ENCODE results near the gene PACRG. TPM values are rescaled to one million over a fixed set of nuclear protein-coding genes. Genes with fewer than 3 reads are reported as not detected.

PACRG gene
- total RNA-seq, 2 donors from 2014 or later: 2.8 to 21.3 TPM

DNA sequence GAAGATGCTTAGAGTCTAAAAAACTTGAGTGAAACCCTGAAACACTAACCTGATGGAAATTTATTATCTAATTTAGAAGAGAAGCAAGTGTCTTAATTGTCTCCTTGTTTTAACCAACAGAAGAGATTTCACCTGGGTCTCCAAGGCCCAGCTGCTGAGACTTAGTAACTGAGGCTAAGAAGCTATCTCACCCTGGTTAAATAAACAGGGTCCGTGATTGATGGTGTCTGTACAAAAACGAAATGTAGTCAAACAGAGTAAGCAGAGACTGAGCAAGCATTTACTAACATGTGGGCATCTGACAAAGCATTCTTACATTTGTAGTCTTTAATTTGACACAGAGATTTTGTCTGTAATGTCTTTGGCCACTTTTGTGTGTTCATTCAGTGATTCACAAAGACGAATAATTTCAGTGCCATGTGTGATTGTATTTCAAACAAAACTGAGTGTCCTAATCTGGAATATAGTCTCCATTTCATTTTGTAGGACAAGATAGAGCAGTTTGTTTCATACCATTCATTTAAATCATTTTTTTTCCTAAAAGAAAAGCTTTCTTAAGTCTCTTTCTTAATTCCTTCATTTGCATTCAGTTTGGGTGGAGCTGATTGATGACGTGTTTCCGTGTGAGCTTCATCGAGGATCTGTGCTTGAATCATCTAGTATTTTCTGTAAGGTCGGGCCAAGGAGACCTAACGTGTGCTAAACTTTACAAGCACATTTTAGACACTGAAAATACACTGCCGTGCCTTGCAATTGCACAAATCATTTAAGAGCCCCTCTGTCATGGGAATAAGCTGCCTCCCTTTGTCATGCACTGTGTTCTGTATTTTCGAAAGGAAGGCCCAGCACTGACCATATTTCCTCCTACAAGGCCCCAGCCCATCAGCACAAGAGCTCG lies 516.2 kb downstream of the PACRG start:
- Histone ChIP-seq H3K36me3 (no peaks in the 10 kb centered on the region), H3K27ac (peak overlapping the region; percentile 46 to 74), H3K27me3 (no peaks in the 10 kb centered on the region), H3K4me3 (no peak overlapping the region), H3K4me1 (peaks cover 0 to 7% of the 10 kb centered on the region in 2 donors), H3K9me3 (no peaks in the 10 kb centered on the region)
- TF ChIP-seq, protein P1, sequence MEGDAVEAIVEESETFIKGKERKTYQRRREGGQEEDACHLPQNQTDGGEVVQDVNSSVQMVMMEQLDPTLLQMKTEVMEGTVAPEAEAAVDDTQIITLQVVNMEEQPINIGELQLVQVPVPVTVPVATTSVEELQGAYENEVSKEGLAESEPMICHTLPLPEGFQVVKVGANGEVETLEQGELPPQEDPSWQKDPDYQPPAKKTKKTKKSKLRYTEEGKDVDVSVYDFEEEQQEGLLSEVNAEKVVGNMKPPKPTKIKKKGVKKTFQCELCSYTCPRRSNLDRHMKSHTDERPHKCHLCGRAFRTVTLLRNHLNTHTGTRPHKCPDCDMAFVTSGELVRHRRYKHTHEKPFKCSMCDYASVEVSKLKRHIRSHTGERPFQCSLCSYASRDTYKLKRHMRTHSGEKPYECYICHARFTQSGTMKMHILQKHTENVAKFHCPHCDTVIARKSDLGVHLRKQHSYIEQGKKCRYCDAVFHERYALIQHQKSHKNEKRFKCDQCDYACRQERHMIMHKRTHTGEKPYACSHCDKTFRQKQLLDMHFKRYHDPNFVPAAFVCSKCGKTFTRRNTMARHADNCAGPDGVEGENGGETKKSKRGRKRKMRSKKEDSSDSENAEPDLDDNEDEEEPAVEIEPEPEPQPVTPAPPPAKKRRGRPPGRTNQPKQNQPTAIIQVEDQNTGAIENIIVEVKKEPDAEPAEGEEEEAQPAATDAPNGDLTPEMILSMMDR (IDR thresholded peaks at IDR 0.05): no peak
- no peak for DNase-seq (ENCODE audit: low spot score)

DNA sequence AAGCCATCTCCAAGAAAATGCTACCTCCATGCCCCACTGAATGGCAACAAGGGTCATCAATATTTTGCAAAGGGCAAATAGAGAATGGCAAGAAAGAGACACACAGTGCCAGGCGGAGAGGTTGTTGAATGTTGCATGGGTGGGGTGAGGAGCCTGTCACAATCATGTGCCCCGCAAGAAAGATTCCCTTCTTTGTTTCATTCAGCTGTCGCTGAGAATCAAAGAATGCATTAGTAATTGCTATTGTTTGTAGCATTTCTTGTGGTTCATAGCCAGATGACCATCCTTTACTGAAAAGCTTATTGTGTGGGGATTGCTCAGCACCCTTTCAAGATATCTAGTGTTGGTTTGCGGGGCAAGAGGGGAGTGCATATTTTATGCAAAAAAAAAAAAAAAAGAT lies 520.3 kb downstream of the PACRG start:
- DNase-seq (ENCODE audit: low spot score): no peak
- Histone ChIP-seq H3K27ac (no peak overlapping the region), H3K36me3 (no peaks in the 10 kb centered on the region), H3K27me3 (no peaks in the 10 kb centered on the region), H3K4me1 (peaks cover 0 to 25% of the 10 kb centered on the region in 2 donors), H3K9me3 (no peaks in the 10 kb centered on the region), H3K4me3 (no peak overlapping the region)
- TF ChIP-seq, protein P1 (IDR thresholded peaks at IDR 0.05): no peak

DNA sequence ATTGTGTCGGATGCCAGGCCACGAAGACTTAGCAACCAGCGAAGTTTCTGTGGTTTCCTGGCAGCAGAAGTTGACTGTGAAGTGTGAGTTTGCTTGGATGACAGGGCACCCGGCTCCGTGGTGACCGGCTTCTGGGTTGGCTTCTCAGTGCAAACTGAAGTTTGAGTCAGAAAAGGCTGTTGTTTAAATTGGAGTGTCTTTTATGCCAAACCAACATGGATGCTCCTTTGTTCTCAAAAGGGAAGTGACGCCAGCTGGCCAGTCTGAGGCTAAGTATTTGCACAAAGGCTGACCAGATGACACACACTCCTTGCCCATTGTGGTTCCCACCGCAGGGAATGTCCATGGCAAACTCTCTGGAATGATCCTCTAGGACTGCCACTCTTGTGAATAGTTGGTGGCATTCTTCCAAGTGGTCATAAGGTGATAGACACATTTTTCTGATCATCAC lies 521.9 kb downstream of the PACRG start:
- TF ChIP-seq, protein P1 (IDR thresholded peaks at IDR 0.05): no peak

DNA sequence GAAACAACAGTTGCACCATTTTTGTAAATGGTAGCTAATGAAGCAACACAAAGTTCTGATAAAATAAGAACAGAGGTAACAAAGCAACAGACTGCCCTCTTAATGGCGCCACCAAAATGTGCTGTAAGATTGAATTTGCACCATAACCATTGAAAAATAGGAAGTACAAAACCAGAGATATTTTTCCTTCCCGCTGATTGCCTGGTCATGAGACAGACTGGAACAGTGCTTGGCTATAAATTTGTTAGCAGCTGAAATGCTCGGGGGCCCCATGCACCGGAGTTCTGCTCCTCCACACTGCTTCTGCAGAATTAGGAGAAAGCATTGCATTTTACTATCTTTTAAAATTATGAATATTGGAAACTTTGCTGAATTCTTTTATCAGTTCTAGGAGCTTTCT lies 522.3 kb downstream of the PACRG start:
- Histone ChIP-seq H3K4me3 (no peak overlapping the region), H3K27me3 (no peaks in the 10 kb centered on the region), H3K9me3 (no peaks in the 10 kb centered on the region), H3K36me3 (no peaks in the 10 kb centered on the region), H3K27ac (peak overlapping the region in 1 of 2 donors; percentile 66), H3K4me1 (peaks cover 0 to 26% of the 10 kb centered on the region in 2 donors)
- DNase-seq (ENCODE audit: low spot score): no peak
- TF ChIP-seq, protein P1 (IDR thresholded peaks at IDR 0.05): no peak

More for the DNA sequence above, 521.9 kb downstream of the PACRG start:
- Histone ChIP-seq H3K9me3 (no peaks in the 10 kb centered on the region), H3K36me3 (no peaks in the 10 kb centered on the region), H3K4me1 (peaks cover 0 to 26% of the 10 kb centered on the region in 2 donors), H3K27me3 (no peaks in the 10 kb centered on the region), H3K27ac (peak overlapping the region; percentile 45 to 66), H3K4me3 (no peak overlapping the region)
- no peak for DNase-seq (ENCODE audit: low spot score)

DNA sequence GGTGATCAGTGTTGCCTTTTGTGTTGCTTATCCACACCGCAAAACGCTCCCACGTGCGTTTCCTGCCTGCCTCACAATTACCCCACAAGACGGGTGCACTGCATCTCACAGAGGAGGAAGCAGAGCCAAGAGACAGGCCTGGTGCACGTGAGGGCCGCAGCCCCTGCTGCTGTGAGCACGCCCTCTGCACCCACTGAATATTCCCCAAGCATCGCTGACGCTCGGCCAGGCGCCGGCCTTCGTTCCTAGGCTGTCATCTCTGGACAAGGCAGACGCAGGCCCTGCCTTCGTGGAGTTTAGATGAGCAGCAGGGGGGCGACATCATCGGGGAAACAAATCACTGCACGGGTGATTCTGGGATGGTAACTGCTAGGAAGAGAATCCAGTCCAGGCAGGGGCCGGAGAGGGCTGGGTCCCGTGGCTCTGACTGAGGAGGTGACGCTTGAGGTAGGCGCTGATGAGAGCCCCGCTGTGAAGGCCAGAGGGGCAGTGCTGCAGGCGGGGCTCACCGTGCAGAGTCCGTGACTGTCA lies 524.4 kb downstream of the PACRG start:
- Histone ChIP-seq H3K4me1 (peaks cover 0 to 26% of the 10 kb centered on the region in 2 donors), H3K27me3 (no peaks in the 10 kb centered on the region), H3K4me3 (no peak overlapping the region), H3K36me3 (no peaks in the 10 kb centered on the region), H3K9me3 (no peaks in the 10 kb centered on the region), H3K27ac (peak overlapping the region; percentile 69 to 74)
- DNase-seq (ENCODE audit: low spot score): no peak
- TF ChIP-seq, protein P1 (IDR thresholded peaks at IDR 0.05): no peak

Measured in right atrium auricular region (tissue), 2 donors.